HG02798 (cell line): Measurements from ENCODE around the gene CLEC3B.

Source experiments
- ATAC-seq: cut with Tn5 transposase; IDR thresholded peaks from one replicate; pipeline ENCODE4 v1.9.1; 2021; ENCODE audit warnings: mild to moderate bottlenecking; ENCODE audit not compliant: unreplicated experiment, poor library complexity

CLEC3B gene

GRCh38 chr3:45002720-45003119 is 23.4 kb upstream of the CLEC3B start:
- ATAC-seq: no peak

GRCh38 chr3:45003406-45003805 is 22.7 kb upstream of the CLEC3B start:
- ATAC-seq: no peak

GRCh38 chr3:45003859-45004258 is 22.2 kb upstream of the CLEC3B start:
- ATAC-seq: no peak

GRCh38 chr3:45007091-45007490 is 19.0 kb upstream of the CLEC3B start:
- no peak for ATAC-seq

GRCh38 chr3:45008117-45008516 is 18.0 kb upstream of the CLEC3B start:
- ATAC-seq: no peak

GRCh38 chr3:45009868-45010267 is 16.2 kb upstream of the CLEC3B start:
- ATAC-seq: no peak

- no peak for ATAC-seq
Measured at GRCh38 chr3:45010811-45011333, 15.2 kb upstream of the CLEC3B start.

GRCh38 chr3:45011756-45012508 is 14.2 kb upstream of the CLEC3B start:
- no peak for ATAC-seq

- no peak for ATAC-seq
Measured at GRCh38 chr3:45012577-45012976, 13.5 kb upstream of the CLEC3B start.

- ATAC-seq: no peak
Measured at GRCh38 chr3:45016916-45017315, 9.2 kb upstream of the CLEC3B start.

GRCh38 chr3:45017821-45018220 is 8.3 kb upstream of the CLEC3B start:
- no peak for ATAC-seq

- ATAC-seq: no peak
Measured at GRCh38 chr3:45020534-45020933, 5.6 kb upstream of the CLEC3B start.

GRCh38 chr3:45021524-45022297 is 4.4 kb upstream of the CLEC3B start:
- ATAC-seq: no peak

GRCh38 chr3:45023675-45024074 is 2.4 kb upstream of the CLEC3B start:
- ATAC-seq: no peak

- ATAC-seq: no peak
Measured at GRCh38 chr3:45024542-45025255, 1.4 kb upstream of the CLEC3B start.

- no peak for ATAC-seq
Measured at GRCh38 chr3:45026957-45027356, 854 bp downstream of the CLEC3B start.

- no peak for ATAC-seq
Measured at GRCh38 chr3:45027441-45027840, 1.3 kb downstream of the CLEC3B start.

- ATAC-seq: no peak
Measured at GRCh38 chr3:45029216-45029615, 3.1 kb downstream of the CLEC3B start.

- ATAC-seq: no peak
Measured at GRCh38 chr3:45029661-45030060, 3.6 kb downstream of the CLEC3B start.

- no peak for ATAC-seq
Measured at GRCh38 chr3:45031531-45031930, 5.4 kb downstream of the CLEC3B start.

- no peak for ATAC-seq
Measured at GRCh38 chr3:45032113-45032512, 6.0 kb downstream of the CLEC3B start.
